Endothelial cell of umbilical vein (primary cell): ENCODE measurements around the gene UQCRC1. TPM values are rescaled to one million over a fixed set of nuclear protein-coding genes. Genes with fewer than 3 reads are reported as not detected.

ENCODE experiments used
- BruUV-seq: library from RNA; stranded (reverse); fragments of 400-500 nt; replicated peaks from 2 replicates; lab custom pipeline; 2021; lab: Mats Ljungman, UMichigan
- CTCF ChIA-PET: fragments of 300-600, 350-600 bp; sonication (Branson Sonifier 250); formaldehyde crosslinking; loops from one replicate; lab custom pipeline; 2021; ENCODE audit warnings: antibody characterized with exemption, inconsistent platforms; lab: Charles Lee
- POLR2A ChIA-PET: fragments of 300-600, 350-600 bp; sonication (Branson Sonifier 250); formaldehyde crosslinking; loops from one replicate; lab custom pipeline; 2021; ENCODE audit warnings: antibody characterized with exemption, inconsistent platforms; lab: Charles Lee
- DNase-seq: peaks from one replicate; pipeline ENCODE4 v3.0.0-alpha.2; 2011; ENCODE audit warnings: low read depth, low spot score
- FAIRE-seq: peaks from 2 replicates; lab custom pipeline; 2011; peaks lifted over from hg19 to GRCh38; lab: Jason Lieb, UNC
- H2AFZ ChIP-seq: 2 replicates; pipeline ENCODE4 v1.6.0; 2012; ENCODE audit warnings: low read depth, low read length, control low read depth, inconsistent platforms
- H3K27ac ChIP-seq: 2 replicates; pipeline ENCODE4 v1.5.1; 2011; ENCODE audit warnings: low read depth, mild to moderate bottlenecking, control low read depth, low read length, moderate library complexity; ENCODE audit not compliant: insufficient read depth
- H3K27me3 ChIP-seq, 2 experiments: 2 replicates each; pipeline versions ENCODE4 v1.6.0 to v1.6.1; 2011; ENCODE audit warnings: low read length in 2 of 2, mixed read lengths in 1 of 2; ENCODE audit not compliant: control insufficient read depth in 2 of 2, insufficient read depth in 2 of 2
- H3K36me3 ChIP-seq, 2 experiments: 2 replicates in 1 of 2; 3 replicates in 1 of 2; pipeline ENCODE4 v1.5.1; 2011; ENCODE audit warnings: low read length in 2 of 2, mild to moderate bottlenecking in 1 of 2, moderate library complexity in 1 of 2; ENCODE audit not compliant: control insufficient read depth in 2 of 2, insufficient read depth in 2 of 2; ENCODE audit errors: extremely low read depth in 1 of 2
- H3K4me1 ChIP-seq: 3 replicates; pipeline ENCODE4 v1.5.1; 2011; ENCODE audit warnings: mild to moderate bottlenecking, low read length; ENCODE audit not compliant: control insufficient read depth, insufficient read depth; ENCODE audit errors: extremely low read depth
- H3K4me2 ChIP-seq: 2 replicates; pipeline ENCODE4 v1.6.1; 2011; ENCODE audit warnings: low read length, control low read depth, mixed read lengths; ENCODE audit not compliant: insufficient read depth
- H3K4me3 ChIP-seq, 3 experiments: fragments of 200-600 bp in 1 of 3; sonication (generic), shearing (Covaris generic) in 1 of 3; replicated peaks in 1 of 3; 2 replicates each; pipeline ENCODE4 v1.5.1; 2011 to 2016; ENCODE audit warnings: control low read depth in 3 of 3, low read length in 3 of 3, mild to moderate bottlenecking in 2 of 3, inconsistent platforms in 1 of 3, low read depth in 1 of 3, moderate library complexity in 1 of 3; ENCODE audit not compliant: insufficient read depth in 1 of 3
- H3K79me2 ChIP-seq: 2 replicates; pipeline ENCODE4 v1.6.0; 2012; ENCODE audit warnings: low read length, inconsistent platforms; ENCODE audit not compliant: control insufficient read depth, insufficient read depth
- H3K9ac ChIP-seq: replicated peaks from 2 replicates; pipeline ENCODE3; 2011; ENCODE audit warnings: low read length, control low read depth; ENCODE audit not compliant: insufficient read depth; ENCODE audit errors: extremely low read depth
- H3K9me1 ChIP-seq: replicated peaks from 3 replicates; pipeline ENCODE4 v1.6.0; 2011; ENCODE audit warnings: mild to moderate bottlenecking, low read length; ENCODE audit not compliant: control insufficient read depth, insufficient read depth; ENCODE audit errors: extremely low read depth
- H3K9me3 ChIP-seq: replicated peaks from 2 replicates; pipeline ENCODE4 v1.5.1; 2012; ENCODE audit warnings: low read length, inconsistent platforms; ENCODE audit not compliant: control insufficient read depth, insufficient read depth
- H4K20me1 ChIP-seq: replicated peaks from 2 replicates; pipeline ENCODE3; 2011; ENCODE audit warnings: mild to moderate bottlenecking, low read length; ENCODE audit not compliant: control insufficient read depth, insufficient read depth; ENCODE audit errors: extremely low read depth
- EZH2 ChIP-seq: IDR thresholded peaks from 2 replicates; pipeline ENCODE4 v1.6.1; 2012; ENCODE audit warnings: borderline replicate concordance, low read depth, mild to moderate bottlenecking, moderate library complexity, low read length, inconsistent platforms; ENCODE audit not compliant: severe bottlenecking
- FOS ChIP-seq: IDR thresholded peaks from 2 replicates; pipeline ENCODE4 v1.6.1; 2011; ENCODE audit warnings: mild to moderate bottlenecking, low read length, moderate library complexity, borderline replicate concordance; ENCODE audit not compliant: insufficient read depth
- GATA2 ChIP-seq: IDR thresholded peaks from 2 replicates; pipeline ENCODE4 v1.7.0; 2011; ENCODE audit warnings: low read depth, mild to moderate bottlenecking, moderate library complexity, mixed read lengths, low read length; ENCODE audit not compliant: insufficient read length, insufficient read depth
- JUN ChIP-seq: IDR thresholded peaks from 2 replicates; pipeline ENCODE4 v1.6.1; 2011; ENCODE audit warnings: borderline replicate concordance, low read depth; ENCODE audit not compliant: insufficient read length, insufficient read depth
- MAX ChIP-seq: IDR thresholded peaks from 2 replicates; pipeline ENCODE4 v1.6.1; 2011; ENCODE audit not compliant: insufficient read depth, insufficient read length
- MYC ChIP-seq: IDR thresholded peaks from one replicate; pipeline ENCODE4 v1.6.1; 2011; ENCODE audit warnings: mild to moderate bottlenecking, low read depth, low read length
- POLR2A ChIP-seq: IDR thresholded peaks from 2 replicates; pipeline ENCODE4 v1.6.1; 2012; ENCODE audit warnings: low read depth, mild to moderate bottlenecking, control low read depth, low read length
- POLR2AphosphoS5 ChIP-seq: IDR thresholded peaks from 2 replicates; pipeline ENCODE4 v1.6.1; 2012; ENCODE audit warnings: low read depth, mild to moderate bottlenecking, control low read depth, low read length, moderate library complexity; ENCODE audit not compliant: insufficient read depth
- dilution Hi-C: fragments of 300-500 bp; cut with MboI; formaldehyde crosslinking; loops from one replicate; pipeline ENCODE4 v1.15.0; 2019; ENCODE audit warnings: low sequenced_read_pairs; ENCODE audit not compliant: extremely low pct_ligation_motif_present
- intact Hi-C: fragments of 100-400 bp; cut with micrococcal nuclease; formaldehyde crosslinking; loops from one replicate; pipeline ENCODE4 v1.10.0; 2022
- polyA plus RNA-seq, 4 experiments: library from polyadenylated mRNA; depleted of rRNA in 3 of 4; stranded (reverse) in 3 of 4; unstranded in 1 of 4; fragments of >200 nt; gene quantifications; 2 replicates each; pipeline versions ENCODE4 v1.2.1 to v1.2.3, GENCODE V29; 2011 to 2012; ENCODE audit warnings: missing spikeins in 1 of 4
- total RNA-seq: library from RNA; stranded (reverse); gene quantifications from 2 replicates; pipeline ENCODE4 v1.2.3, GENCODE V29; 2021
- TF ChIP-seq, protein P1 (sequence below), 2 donors: IDR thresholded peaks; 1 replicate in 1 of 2; 2 replicates in 1 of 2; pipeline ENCODE4 v1.5.1; 2011; ENCODE audit warnings: low read length in 2 of 2, mild to moderate bottlenecking in 2 of 2, moderate library complexity in 2 of 2, control low read depth in 1 of 2, inconsistent platforms in 1 of 2, low read depth in 1 of 2; ENCODE audit not compliant: insufficient read depth in 1 of 2; ENCODE audit errors: extremely low read depth in 1 of 2

The UQCRC1 gene
- total and polyA plus RNA-seq, 2 donors (not counting 3 experiments of a cell fraction or from before 2014, with no cell fraction given) = 184 to 427 TPM

DNA sequence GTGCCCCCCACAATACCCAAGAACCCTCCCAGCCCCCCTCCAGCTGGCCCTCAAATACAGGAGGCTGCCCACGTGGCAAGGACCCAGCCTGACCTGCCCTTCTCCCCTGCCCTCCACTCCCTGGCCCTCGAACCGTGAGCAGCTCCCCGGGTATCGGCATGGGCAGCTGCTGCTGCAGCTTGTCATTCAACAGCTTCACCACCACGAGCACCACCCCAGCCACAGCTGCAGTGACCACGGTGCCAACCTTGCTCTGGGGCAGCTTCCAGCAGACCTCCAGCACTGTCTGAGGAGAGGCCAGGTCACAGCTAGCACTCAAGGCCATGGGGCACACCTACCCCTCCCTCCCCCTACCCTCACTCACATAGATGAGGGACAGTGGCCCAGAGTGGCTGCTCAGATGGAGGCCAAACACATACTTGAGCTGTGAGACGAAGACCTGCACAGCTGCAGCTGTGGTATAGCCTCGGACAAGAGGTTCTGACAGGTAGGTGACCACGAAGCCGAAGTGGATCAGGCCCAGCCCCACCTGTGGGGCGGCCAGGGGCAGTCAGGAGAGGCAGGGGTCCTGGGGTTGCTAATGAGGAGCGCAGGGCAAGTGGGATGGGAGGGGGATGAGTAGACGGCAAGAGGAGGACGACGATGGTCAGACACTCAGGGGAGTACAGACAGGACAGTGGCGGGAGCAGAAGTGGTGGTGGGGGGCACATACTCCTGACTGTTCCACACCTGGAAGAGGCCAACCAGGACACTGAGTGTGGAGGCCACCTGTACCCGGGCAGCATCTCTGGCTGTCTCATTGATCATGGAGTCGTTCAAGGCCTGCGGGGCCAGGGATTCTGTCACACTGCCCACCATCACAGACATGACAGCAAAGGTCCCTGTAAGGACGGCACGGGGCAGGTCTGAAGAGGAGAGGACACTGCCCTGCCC is 22.3 kb upstream of the UQCRC1 start:
- H3K9me3 ChIP-seq = no peaks in the 10 kb centered on the region
- DNase-seq (no peak), FAIRE-seq (no peak)
- no peak overlapping the region for H3K4me3 ChIP-seq
- H3K79me2 ChIP-seq = no peaks in the 10 kb centered on the region
- dilution Hi-C loops (no loop called here), intact Hi-C loops (no loop called here)
- POLR2A ChIA-PET = no interaction called here
- H3K4me1 ChIP-seq = peaks cover 16% of the 10 kb centered on the region
- BruUV-seq = no TSS peak
- TF ChIP-seq POLR2AphosphoS5 (no peak), JUN (no peak), GATA2 (no peak), MYC (no peak), POLR2A (no peak), FOS (no peak), MAX (no peak), EZH2 (no peak)
- TF ChIP-seq, protein P1, sequence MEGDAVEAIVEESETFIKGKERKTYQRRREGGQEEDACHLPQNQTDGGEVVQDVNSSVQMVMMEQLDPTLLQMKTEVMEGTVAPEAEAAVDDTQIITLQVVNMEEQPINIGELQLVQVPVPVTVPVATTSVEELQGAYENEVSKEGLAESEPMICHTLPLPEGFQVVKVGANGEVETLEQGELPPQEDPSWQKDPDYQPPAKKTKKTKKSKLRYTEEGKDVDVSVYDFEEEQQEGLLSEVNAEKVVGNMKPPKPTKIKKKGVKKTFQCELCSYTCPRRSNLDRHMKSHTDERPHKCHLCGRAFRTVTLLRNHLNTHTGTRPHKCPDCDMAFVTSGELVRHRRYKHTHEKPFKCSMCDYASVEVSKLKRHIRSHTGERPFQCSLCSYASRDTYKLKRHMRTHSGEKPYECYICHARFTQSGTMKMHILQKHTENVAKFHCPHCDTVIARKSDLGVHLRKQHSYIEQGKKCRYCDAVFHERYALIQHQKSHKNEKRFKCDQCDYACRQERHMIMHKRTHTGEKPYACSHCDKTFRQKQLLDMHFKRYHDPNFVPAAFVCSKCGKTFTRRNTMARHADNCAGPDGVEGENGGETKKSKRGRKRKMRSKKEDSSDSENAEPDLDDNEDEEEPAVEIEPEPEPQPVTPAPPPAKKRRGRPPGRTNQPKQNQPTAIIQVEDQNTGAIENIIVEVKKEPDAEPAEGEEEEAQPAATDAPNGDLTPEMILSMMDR (IDR thresholded peaks at IDR 0.05; ENCODE audit: extremely low read depth in 1 of 2, insufficient read depth in 1 of 2, low read depth in 1 of 2, low read length in 2 of 2) = no peak
- H3K9ac ChIP-seq = no peak overlapping the region
- H3K27me3 ChIP-seq = no peaks in the 10 kb centered on the region
- H4K20me1 ChIP-seq = no peaks in the 10 kb centered on the region
- H3K4me2 ChIP-seq = no peak overlapping the region
- H2AFZ ChIP-seq = no peak overlapping the region
- H3K9me1 ChIP-seq = no peaks in the 10 kb centered on the region
- no peak overlapping the region for H3K27ac ChIP-seq
- peaks cover 0 to 34% of the 10 kb centered on the region in 2 experiments for H3K36me3 ChIP-seq
- CTCF ChIA-PET = no interaction called here
